HepG2 (cell line): ENCODE results near the gene BUB1B. TPM values are rescaled to one million over a fixed set of nuclear protein-coding genes. Genes with fewer than 3 reads are reported as not detected.

ENCODE experiments used
- ATAC-seq: fragments of 200-7000 bp; cut with Tn5 transposase; 3 replicates; pipeline ENCODE4 v1.9.1; 2020; ENCODE audit warnings: mild to moderate bottlenecking, moderate library complexity
- BruUV-seq: library from RNA; stranded (reverse); fragments of 400-500 nt; replicated peaks from 2 replicates; lab custom pipeline; 2021; lab: Mats Ljungman, UMichigan
- CTCF ChIA-PET: fragments of 300-600 bp; formaldehyde crosslinking; extraction: SDS; loops from one replicate; lab custom pipeline; 2021; ENCODE audit warnings: low total read pairs, inconsistent platforms, low intra/inter-chr PET ratio; lab: Yijun Ruan, JAX
- POLR2A ChIA-PET: fragments of 350-600 bp; sonication (Branson Sonifier 250); formaldehyde crosslinking; loops from one replicate; lab custom pipeline; 2020; ENCODE audit warnings: antibody characterized with exemption, inconsistent platforms; lab: Yijun Ruan, JAX
- DNase-seq: peaks from one replicate; pipeline ENCODE4 v3.0.0-alpha.2; 2015; ENCODE audit warnings: low spot score
- FAIRE-seq: peaks from 3 replicates; lab custom pipeline; 2011; peaks lifted over from hg19 to GRCh38; lab: Jason Lieb, UNC
- H2AFZ ChIP-seq: one replicate; pipeline ENCODE4 v1.6.1; 2011; ENCODE audit warnings: low read length, inconsistent platforms
- H3K27ac ChIP-seq: fragments of 300-600 bp; 3 replicates; pipeline ENCODE4 v1.8.0; 2011; ENCODE audit warnings: mixed run types, mild to moderate bottlenecking, mixed read lengths, low read length, inconsistent platforms; ENCODE audit not compliant: insufficient read depth; ENCODE audit errors: extremely low read length
- H3K27me3 ChIP-seq, 2 experiments: fragments of 200-600 bp in 1 of 2; 2 replicates in 1 of 2; 3 replicates in 1 of 2; pipeline versions ENCODE4 v1.6.0 to v1.8.0; 2011; ENCODE audit warnings: low read length in 2 of 2, mild to moderate bottlenecking in 2 of 2, moderate library complexity in 2 of 2, inconsistent platforms in 1 of 2; ENCODE audit not compliant: insufficient read depth in 2 of 2, control insufficient read depth in 1 of 2
- H3K36me3 ChIP-seq, 2 experiments: fragments of 200-600 bp in 1 of 2; replicated peaks in 1 of 2; 2 replicates in 1 of 2; 3 replicates in 1 of 2; pipeline versions ENCODE4 v1.5.1 to v1.8.0; 2011; ENCODE audit warnings: low read length in 2 of 2, inconsistent platforms in 1 of 2; ENCODE audit not compliant: insufficient read depth in 2 of 2, control insufficient read depth in 1 of 2
- H3K4me1 ChIP-seq: 2 replicates; pipeline ENCODE4 v1.5.1; 2012; ENCODE audit warnings: low read length, inconsistent platforms; ENCODE audit not compliant: insufficient read depth
- H3K4me2 ChIP-seq: 2 replicates; pipeline ENCODE4 v1.6.0; 2011; ENCODE audit warnings: low read depth, low read length, inconsistent platforms
- H3K4me3 ChIP-seq, 3 experiments: fragments of 200-600 bp in 1 of 3; sonication (generic), shearing (Covaris generic) in 1 of 3; replicated peaks in 1 of 3; 2 replicates each; pipeline ENCODE4 v1.5.1; 2011 to 2016; ENCODE audit warnings: low read length in 3 of 3, inconsistent platforms in 2 of 3, low read depth in 2 of 3, mild to moderate bottlenecking in 2 of 3, control low read depth in 1 of 3, mixed read lengths in 1 of 3; ENCODE audit not compliant: insufficient read depth in 1 of 3
- H3K79me2 ChIP-seq: one replicate; pipeline ENCODE4 v1.6.1; 2011; ENCODE audit warnings: low read length, inconsistent platforms; ENCODE audit not compliant: insufficient read depth
- H3K9ac ChIP-seq: 2 replicates; pipeline ENCODE4 v1.6.0; 2011; ENCODE audit warnings: mild to moderate bottlenecking, low read depth, low read length, inconsistent platforms; ENCODE audit not compliant: insufficient read depth
- H3K9me3 ChIP-seq: 2 replicates; pipeline ENCODE4 v1.5.1; 2012; ENCODE audit warnings: mild to moderate bottlenecking, low read length
- H4K20me1 ChIP-seq: 2 replicates; pipeline ENCODE4 v1.6.0; 2011; ENCODE audit warnings: inconsistent platforms, mild to moderate bottlenecking, low read length, moderate library complexity; ENCODE audit not compliant: insufficient read depth
- EZH2 ChIP-seq: conservative IDR thresholded peaks from 2 replicates; pipeline ENCODE4 v1.6.1; 2012; ENCODE audit warnings: mild to moderate bottlenecking, low read depth, low read length, moderate library complexity
- HNRNPLL ChIP-seq: fragments of 200-400 bp; formaldehyde crosslinking; IDR thresholded peaks from 2 replicates; pipeline ENCODE4 v1.6.1; 2017; ENCODE audit warnings: mild to moderate bottlenecking, low read depth, low read length; ENCODE audit not compliant: poor library complexity, severe bottlenecking
- PLRG1 ChIP-seq: fragments of 450-650 bp; conservative IDR thresholded peaks from 2 replicates; pipeline ENCODE4 v1.6.1; 2016
- PRMT3 ChIP-seq: sonication (generic); formaldehyde crosslinking; IDR thresholded peaks from 2 replicates; pipeline ENCODE4 v1.8.1; 2022; ENCODE audit warnings: low read depth, mild to moderate bottlenecking, moderate library complexity, missing genetic modification reagents, borderline replicate concordance
- TEAD2 ChIP-seq: sonication (generic); formaldehyde crosslinking; IDR thresholded peaks from 2 replicates; pipeline ENCODE4 v1.9.0; 2021; ENCODE audit warnings: missing genetic modification reagents
- XBP1 ChIP-seq: sonication (generic); formaldehyde crosslinking; IDR thresholded peaks from 2 replicates; pipeline ENCODE4 v1.5.0; 2020; ENCODE audit warnings: missing genetic modification reagents
- ZNF331 ChIP-seq: sonication (generic); formaldehyde crosslinking; IDR thresholded peaks from 2 replicates; pipeline ENCODE4 v1.4.0; 2020; ENCODE audit warnings: missing genetic modification reagents
- ZNF577 ChIP-seq: sonication (generic); formaldehyde crosslinking; IDR thresholded peaks from 2 replicates; pipeline ENCODE4 v1.4.0; 2020; ENCODE audit warnings: mild to moderate bottlenecking, low read depth, missing genetic modification reagents, borderline replicate concordance
- ZNF674 ChIP-seq: sonication (generic); formaldehyde crosslinking; IDR thresholded peaks from 2 replicates; pipeline ENCODE4 v1.5.0; 2020; ENCODE audit warnings: low read depth, mild to moderate bottlenecking, missing genetic modification reagents
- ZSCAN25 ChIP-seq: sonication (generic); formaldehyde crosslinking; IDR thresholded peaks from 2 replicates; pipeline ENCODE4 v1.8.0; 2022; ENCODE audit warnings: mild to moderate bottlenecking, missing genetic modification reagents
- WGBS: methylation state at CpG from one replicate; pipeline ENCODE4 v1.1.6; 2017; ENCODE audit warnings: low lambda C conversion rate; 5-methylcytosine and 5-hydroxymethylcytosine counted together
- in situ Hi-C: cut with HindIII; loops from 2 replicates; pipeline ENCODE4 v1.10.0; 2017; ENCODE audit warnings: low pct_unique_long_range_greater_than_20kb; ENCODE audit not compliant: extremely low pct_ligation_motif_present
- intact Hi-C: fragments of 100-400 bp; cut with micrococcal nuclease; formaldehyde crosslinking; loops from one replicate; pipeline ENCODE4 v1.10.0; 2022; ENCODE audit not compliant: unreplicated experiment
- polyA plus RNA-seq, 8 experiments: library from polyadenylated mRNA; depleted of rRNA in 3 of 8; stranded (reverse) in 7 of 8; unstranded in 1 of 8; fragments of >200 nt; fragmentation: Illumina TruSeq in 4 of 8; extraction: Trizol in 4 of 8; gene quantifications; 2 replicates each; pipeline versions ENCODE4 v1.2.1 to v1.2.3, GENCODE V29; 2011 to 2016; ENCODE audit warnings: low read depth in 4 of 8, missing spikeins in 1 of 8, mixed read lengths in 1 of 8; ENCODE audit not compliant: insufficient read depth in 1 of 8
- total RNA-seq, 5 experiments: library from RNA; depleted of rRNA; stranded (reverse); fragments of >200 nt; fragmentation: Illumina TruSeq; extraction: Trizol; gene quantifications; 2 replicates each; pipeline ENCODE4 v1.2.3, GENCODE V29; 2016; ENCODE audit warnings: low read depth in 1 of 5
- TF ChIP-seq, protein P1 (sequence below): sonication (generic); formaldehyde crosslinking; IDR thresholded peaks from 2 replicates; pipeline ENCODE4 v1.5.0; 2020; ENCODE audit warnings: mild to moderate bottlenecking, missing genetic modification reagents
- TF ChIP-seq, protein P2 (sequence below): sonication (generic); formaldehyde crosslinking; IDR thresholded peaks from 2 replicates; pipeline ENCODE4 v1.4.0; 2020; ENCODE audit warnings: mild to moderate bottlenecking, missing genetic modification reagents
- TF ChIP-seq, protein P3 (sequence below): IDR thresholded peaks from 2 replicates; pipeline ENCODE4 v1.6.1; 2016; ENCODE audit warnings: missing compliant biosample characterization, missing genetic modification reagents, borderline replicate concordance

Gene BUB1B
- total and polyA plus RNA-seq, 2 of the 13 experiments (the other 11 are each of a cell fraction or from before 2014, with no cell fraction given) = 26.2 to 63.5 TPM

DNA sequence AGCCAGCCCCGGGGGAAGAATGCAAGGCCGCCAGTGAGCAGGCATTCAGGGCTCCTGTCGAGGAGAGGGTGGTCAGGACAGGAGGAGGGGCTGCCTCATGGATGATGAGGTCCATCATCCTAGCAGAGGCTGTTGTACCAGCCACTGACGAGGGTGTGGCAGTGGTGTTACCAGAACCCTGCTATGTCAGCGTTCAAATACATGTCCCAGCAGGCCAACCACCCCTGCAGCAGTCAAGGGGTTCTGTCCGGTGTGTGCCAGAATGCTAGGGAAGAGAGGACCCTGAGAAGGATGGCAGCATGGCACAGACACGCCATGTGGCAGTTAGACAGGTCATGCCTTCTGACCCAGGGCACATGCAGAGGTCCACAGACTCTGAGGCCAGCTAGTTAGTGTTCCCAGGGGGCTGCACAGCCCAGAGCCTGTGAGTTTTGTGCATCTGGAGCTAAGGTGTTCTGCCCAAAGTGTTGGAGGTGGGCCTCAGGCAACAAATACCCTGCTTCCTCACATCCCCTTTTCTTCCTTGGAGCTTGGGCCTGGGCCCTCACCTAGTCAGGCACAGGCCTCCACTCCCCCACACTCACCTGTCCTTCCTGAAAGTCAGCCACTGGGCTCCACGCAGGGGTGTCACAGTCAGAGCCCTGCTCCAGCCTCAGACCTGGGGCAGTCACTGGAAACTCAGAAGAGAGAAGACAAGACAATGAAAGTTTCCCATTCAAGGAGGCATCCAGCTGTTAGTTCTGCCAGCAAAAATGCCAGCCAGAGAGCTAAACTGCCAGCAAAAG is 85.8 kb downstream of the BUB1B start (continued):
- no peak for TF ChIP-seq PRMT3 (CRISPR knock-in tag)
- no peak for TF ChIP-seq HNRNPLL
- TF ChIP-seq ZNF577 (CRISPR knock-in tag) = no peak
- no peak for TF ChIP-seq EZH2
- TF ChIP-seq TEAD2 (CRISPR knock-in tag) = no peak
- TF ChIP-seq, protein P1, sequence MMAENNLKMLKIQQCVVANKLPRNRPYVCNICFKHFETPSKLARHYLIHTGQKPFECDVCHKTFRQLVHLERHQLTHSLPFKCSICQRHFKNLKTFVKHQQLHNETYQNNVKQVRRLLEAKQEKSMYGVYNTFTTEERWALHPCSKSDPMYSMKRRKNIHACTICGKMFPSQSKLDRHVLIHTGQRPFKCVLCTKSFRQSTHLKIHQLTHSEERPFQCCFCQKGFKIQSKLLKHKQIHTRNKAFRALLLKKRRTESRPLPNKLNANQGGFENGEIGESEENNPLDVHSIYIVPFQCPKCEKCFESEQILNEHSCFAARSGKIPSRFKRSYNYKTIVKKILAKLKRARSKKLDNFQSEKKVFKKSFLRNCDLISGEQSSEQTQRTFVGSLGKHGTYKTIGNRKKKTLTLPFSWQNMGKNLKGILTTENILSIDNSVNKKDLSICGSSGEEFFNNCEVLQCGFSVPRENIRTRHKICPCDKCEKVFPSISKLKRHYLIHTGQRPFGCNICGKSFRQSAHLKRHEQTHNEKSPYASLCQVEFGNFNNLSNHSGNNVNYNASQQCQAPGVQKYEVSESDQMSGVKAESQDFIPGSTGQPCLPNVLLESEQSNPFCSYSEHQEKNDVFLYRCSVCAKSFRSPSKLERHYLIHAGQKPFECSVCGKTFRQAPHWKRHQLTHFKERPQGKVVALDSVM (CRISPR knock-in tag) = no peak
- no peak for TF ChIP-seq XBP1 (CRISPR knock-in tag)

DNA sequence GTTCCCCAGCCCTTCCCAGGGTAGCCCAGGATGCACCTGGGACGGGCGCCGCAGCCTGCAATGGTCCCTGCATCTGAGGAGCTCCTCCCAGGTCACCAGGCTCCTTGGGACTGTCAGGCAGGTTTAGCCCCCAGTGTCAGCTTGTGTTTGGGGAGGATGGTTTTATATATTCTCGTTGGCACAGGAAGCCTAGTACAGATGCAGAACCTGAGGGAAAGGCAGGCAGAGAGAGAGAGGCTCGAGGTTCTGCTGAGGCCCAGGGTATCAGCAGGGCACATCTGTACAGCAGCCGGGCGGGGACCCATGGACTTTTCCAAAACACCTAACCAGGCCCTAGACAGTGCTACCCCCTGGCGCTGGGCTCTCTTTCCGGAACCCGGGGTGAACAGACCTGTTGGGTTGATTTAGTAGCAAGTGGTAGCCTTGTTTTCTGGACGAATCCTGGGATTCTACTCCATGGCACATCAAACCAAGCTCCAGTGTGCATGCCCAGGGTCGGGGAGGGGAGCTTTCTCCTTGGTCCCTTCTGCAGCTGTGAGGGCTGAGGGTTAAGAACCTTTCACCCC is 86.6 kb downstream of the BUB1B start:
- Histone ChIP-seq H3K9me3 (no peaks in the 10 kb centered on the region), H3K27me3 (peaks cover 0 to 54% of the 10 kb centered on the region in 2 experiments; a peak in 4 of 5 replicates), H3K79me2 (no peaks in the 10 kb centered on the region), H3K27ac (no peak overlapping the region), H3K36me3 (no peaks in the 10 kb centered on the region), H3K4me1 (peaks cover 28% of the 10 kb centered on the region), H3K4me2 (no peak overlapping the region), H2AFZ (no peak overlapping the region), H3K9ac (no peak overlapping the region), H4K20me1 (no peaks in the 10 kb centered on the region), H3K4me3 (no peak overlapping the region)
- intact Hi-C loops (no loop called here), in situ Hi-C loops (no loop called here)
- CTCF ChIA-PET = no interaction called here
- 50% methylated on average over 4 of the region's 12 CpGs for WGBS
- BruUV-seq = no TSS peak
- POLR2A ChIA-PET = no interaction called here
- no peak for ATAC-seq
- FAIRE-seq = no peak
- DNase-seq = no peak
- TF ChIP-seq ZNF674 = no peak
- no peak for TF ChIP-seq ZSCAN25
- no peak for TF ChIP-seq XBP1 (CRISPR knock-in tag)
- TF ChIP-seq PLRG1 = no peak
- TF ChIP-seq ZNF331 (CRISPR knock-in tag) = no peak
- TF ChIP-seq, protein P2, sequence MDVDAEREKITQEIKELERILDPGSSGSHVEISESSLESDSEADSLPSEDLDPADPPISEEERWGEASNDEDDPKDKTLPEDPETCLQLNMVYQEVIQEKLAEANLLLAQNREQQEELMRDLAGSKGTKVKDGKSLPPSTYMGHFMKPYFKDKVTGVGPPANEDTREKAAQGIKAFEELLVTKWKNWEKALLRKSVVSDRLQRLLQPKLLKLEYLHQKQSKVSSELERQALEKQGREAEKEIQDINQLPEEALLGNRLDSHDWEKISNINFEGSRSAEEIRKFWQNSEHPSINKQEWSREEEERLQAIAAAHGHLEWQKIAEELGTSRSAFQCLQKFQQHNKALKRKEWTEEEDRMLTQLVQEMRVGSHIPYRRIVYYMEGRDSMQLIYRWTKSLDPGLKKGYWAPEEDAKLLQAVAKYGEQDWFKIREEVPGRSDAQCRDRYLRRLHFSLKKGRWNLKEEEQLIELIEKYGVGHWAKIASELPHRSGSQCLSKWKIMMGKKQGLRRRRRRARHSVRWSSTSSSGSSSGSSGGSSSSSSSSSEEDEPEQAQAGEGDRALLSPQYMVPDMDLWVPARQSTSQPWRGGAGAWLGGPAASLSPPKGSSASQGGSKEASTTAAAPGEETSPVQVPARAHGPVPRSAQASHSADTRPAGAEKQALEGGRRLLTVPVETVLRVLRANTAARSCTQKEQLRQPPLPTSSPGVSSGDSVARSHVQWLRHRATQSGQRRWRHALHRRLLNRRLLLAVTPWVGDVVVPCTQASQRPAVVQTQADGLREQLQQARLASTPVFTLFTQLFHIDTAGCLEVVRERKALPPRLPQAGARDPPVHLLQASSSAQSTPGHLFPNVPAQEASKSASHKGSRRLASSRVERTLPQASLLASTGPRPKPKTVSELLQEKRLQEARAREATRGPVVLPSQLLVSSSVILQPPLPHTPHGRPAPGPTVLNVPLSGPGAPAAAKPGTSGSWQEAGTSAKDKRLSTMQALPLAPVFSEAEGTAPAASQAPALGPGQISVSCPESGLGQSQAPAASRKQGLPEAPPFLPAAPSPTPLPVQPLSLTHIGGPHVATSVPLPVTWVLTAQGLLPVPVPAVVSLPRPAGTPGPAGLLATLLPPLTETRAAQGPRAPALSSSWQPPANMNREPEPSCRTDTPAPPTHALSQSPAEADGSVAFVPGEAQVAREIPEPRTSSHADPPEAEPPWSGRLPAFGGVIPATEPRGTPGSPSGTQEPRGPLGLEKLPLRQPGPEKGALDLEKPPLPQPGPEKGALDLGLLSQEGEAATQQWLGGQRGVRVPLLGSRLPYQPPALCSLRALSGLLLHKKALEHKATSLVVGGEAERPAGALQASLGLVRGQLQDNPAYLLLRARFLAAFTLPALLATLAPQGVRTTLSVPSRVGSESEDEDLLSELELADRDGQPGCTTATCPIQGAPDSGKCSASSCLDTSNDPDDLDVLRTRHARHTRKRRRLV (CRISPR knock-in tag) = no peak
- TF ChIP-seq, protein P3, sequence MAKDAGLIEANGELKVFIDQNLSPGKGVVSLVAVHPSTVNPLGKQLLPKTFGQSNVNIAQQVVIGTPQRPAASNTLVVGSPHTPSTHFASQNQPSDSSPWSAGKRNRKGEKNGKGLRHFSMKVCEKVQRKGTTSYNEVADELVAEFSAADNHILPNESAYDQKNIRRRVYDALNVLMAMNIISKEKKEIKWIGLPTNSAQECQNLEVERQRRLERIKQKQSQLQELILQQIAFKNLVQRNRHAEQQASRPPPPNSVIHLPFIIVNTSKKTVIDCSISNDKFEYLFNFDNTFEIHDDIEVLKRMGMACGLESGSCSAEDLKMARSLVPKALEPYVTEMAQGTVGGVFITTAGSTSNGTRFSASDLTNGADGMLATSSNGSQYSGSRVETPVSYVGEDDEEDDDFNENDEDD (CRISPR knock-in tag) = no peak
